ENCODE results near the gene SCD5.

- TF ChIP-seq POLR2A (IDR thresholded peaks at IDR 0.05): no peak
- TF ChIP-seq CTCF (IDR thresholded peaks at IDR 0.05): no peak
These were observed 23.9 kb downstream of the SCD5 start for GRCh38 chr4:82774711-82775171.

Measured in upper lobe of left lung (tissue), 4 donors.